H4 (cell line): ENCODE data around the gene MUC13. TPM values are rescaled to one million over a fixed set of nuclear protein-coding genes. Genes with fewer than 3 reads are reported as not detected.
"Not testable (repeated sequence)": the region's sequence is repeated elsewhere in the genome, so short reads cannot be mapped to it uniquely, and the experiment has no call there.

Source experiments
- DNase-seq: peaks from one replicate; pipeline ENCODE4 v3.0.0-alpha.2; 2015; ENCODE audit warnings: low spot score
- total RNA-seq: library from RNA; depleted of rRNA; stranded (reverse); fragments of >200 nt; shearing (Covaris generic); gene quantifications from 2 replicates; pipeline ENCODE4 v1.2.3, GENCODE V29; 2014; rRNA removed

Gene MUC13
- 0.12 and 0.14 TPM in 2 replicates for total RNA-seq

GRCh38 chr3:124934577-124934976, at the start of gene MUC13:
Gene MUC13 (minus strand): TSS chr3:124934751. CDS start chr3:124934712, 39 bp downstream.
- no peak for DNase-seq

- DNase-seq, result no peak
Measured at GRCh38 chr3:124982855-124983254, 48.3 kb upstream of the MUC13 start.

- no peak for DNase-seq
Measured at GRCh38 chr3:124981472-124981871, 46.9 kb upstream of the MUC13 start.

GRCh38 chr3:124978627-124979026, 44.1 kb upstream of the MUC13 start:
- DNase-seq, result no peak

- DNase-seq, result no peak
Measured at GRCh38 chr3:124976383-124976782, 41.8 kb upstream of the MUC13 start.

- no peak for DNase-seq
Measured at GRCh38 chr3:124974691-124975090, 40.1 kb upstream of the MUC13 start.

GRCh38 chr3:124973290-124973689, 38.7 kb upstream of the MUC13 start:
- DNase-seq, result no peak

GRCh38 chr3:124972457-124972856, 37.9 kb upstream of the MUC13 start:
- DNase-seq, result no peak

GRCh38 chr3:124969963-124970722, 35.6 kb upstream of the MUC13 start:
- no peak for DNase-seq

GRCh38 chr3:124969190-124969589, 34.6 kb upstream of the MUC13 start:
- DNase-seq, result no peak

GRCh38 chr3:124967964-124968363, 33.4 kb upstream of the MUC13 start:
- DNase-seq, result no peak

- DNase-seq, result no peak
Measured at GRCh38 chr3:124966521-124967445, 32.2 kb upstream of the MUC13 start.

- no peak for DNase-seq
Measured at GRCh38 chr3:124965413-124965812, 30.9 kb upstream of the MUC13 start.

- DNase-seq, result no peak
Measured at GRCh38 chr3:124964387-124964786, 29.8 kb upstream of the MUC13 start.

- DNase-seq, result no peak
Measured at GRCh38 chr3:124963755-124964154, 29.2 kb upstream of the MUC13 start.

- no peak for DNase-seq
Measured at GRCh38 chr3:124962403-124962940, 27.9 kb upstream of the MUC13 start.

- no peak for DNase-seq
Measured at GRCh38 chr3:124960698-124961097, 26.1 kb upstream of the MUC13 start.

GRCh38 chr3:124960105-124960504, 25.6 kb upstream of the MUC13 start:
- DNase-seq, result no peak

- DNase-seq, result not testable (repeated sequence)
Measured at GRCh38 chr3:124957951-124958350, 23.4 kb upstream of the MUC13 start.

GRCh38 chr3:124952282-124952855, 17.8 kb upstream of the MUC13 start:
- no peak for DNase-seq

GRCh38 chr3:124951511-124952281, 17.1 kb upstream of the MUC13 start:
- DNase-seq, result no peak
